ENCODE results near the gene SCN8A. TPM values are rescaled to one million over a fixed set of nuclear protein-coding genes. Genes with fewer than 3 reads are reported as not detected.

Gene SCN8A
- polyA plus RNA-seq, 2 of the 4 experiments (the other 2 are of a cell fraction) = 1.8 to 4.8 TPM

DNA sequence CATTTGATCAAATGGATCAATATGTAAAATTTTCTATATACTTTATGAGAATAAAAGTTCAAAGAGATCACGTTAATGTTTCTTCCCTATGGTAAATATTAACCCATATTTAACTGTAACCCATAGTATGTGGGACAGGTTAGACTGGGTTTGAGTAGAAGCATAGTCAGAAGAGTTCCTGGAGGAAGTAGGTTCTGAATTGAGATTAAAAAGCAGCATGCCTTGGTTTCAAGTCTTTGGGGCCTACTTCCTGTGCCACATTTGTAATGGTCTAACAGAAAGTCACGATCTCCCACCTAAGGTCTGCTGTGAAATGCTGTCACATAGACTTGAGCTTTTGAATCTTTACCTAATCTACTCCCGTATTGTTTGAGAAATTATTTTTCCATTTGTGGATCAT, 193.7 kb downstream of the SCN8A start:
- TF ChIP-seq MYC (IDR thresholded peaks at IDR 0.05; ENCODE audit: borderline replicate concordance, low read length) (no peak), NFE2L2 (conservative IDR thresholded peaks at IDR 0.05; ENCODE audit: low read length) (no peak), BCL3 (IDR thresholded peaks at IDR 0.05) (no peak), FOSL2 (IDR thresholded peaks at IDR 0.05) (no peak), FOSL2 (CRISPR knock-in tag; IDR thresholded peaks at IDR 0.05) (no peak), KDM5A (IDR thresholded peaks at IDR 0.05) (no peak), FOSB (CRISPR knock-in tag; IDR thresholded peaks at IDR 0.05) (no peak), TFCP2L1 (CRISPR knock-in tag; IDR thresholded peaks at IDR 0.05) (no peak)
- Histone ChIP-seq H3K4me2 (no peak overlapping the region), H3K4me1 (no peaks in the 10 kb centered on the region), H3K4me3 (no peak overlapping the region), H3K27ac (no peak overlapping the region), H3K9me3 (no peaks in the 10 kb centered on the region)
- POLR2A ChIA-PET = no interaction called here
- CTCF ChIA-PET = no interaction called here
- DNase-seq (ENCODE audit: low read depth in 1 of 2, low spot score in 1 of 2) (no peak), FAIRE-seq (no peak), ATAC-seq (no peak)
- 71% methylated on average over 3 of the region's 3 CpGs for WGBS (ENCODE audit: missing lambda C conversion rate)

GRCh38 chr12:51785906-51786305, 194.9 kb downstream of the SCN8A start:
- Histone ChIP-seq H3K27ac (no peak overlapping the region), H3K4me2 (no peak overlapping the region), H3K4me1 (no peaks in the 10 kb centered on the region), H3K4me3 (no peak overlapping the region), H3K9me3 (no peaks in the 10 kb centered on the region)
- 73% methylated on average over 2 of the region's 2 CpGs for WGBS (ENCODE audit: missing lambda C conversion rate)
- ATAC-seq = no peak
- ChIA-PET POLR2A (no interaction called here), CTCF (interaction anchor here (0.9 to 1.7 kb wide), 5 partner anchors 10 to 365 kb away, joined by 3 to 4 read pairs (median 3); no protein-coding TSS in a partner anchor)
- no peak for FAIRE-seq
- no peak for TF ChIP-seq CHD4 (IDR thresholded peaks at IDR 0.05; ENCODE audit: borderline replicate concordance)
- peak; percentile 40 for TF ChIP-seq MAFK (IDR thresholded peaks at IDR 0.05; ENCODE audit: partially characterized antibody)
- no peak for DNase-seq (ENCODE audit: low read depth in 1 of 2, low spot score in 1 of 2)

GRCh38 chr12:51788876-51789275, 197.8 kb downstream of the SCN8A start:
- peak; percentile 57 to 62; a peak in 4 of 6 replicates for ATAC-seq
- no peak overlapping the region for H3K4me2 ChIP-seq
- POLR2A ChIA-PET = no interaction called here

DNA sequence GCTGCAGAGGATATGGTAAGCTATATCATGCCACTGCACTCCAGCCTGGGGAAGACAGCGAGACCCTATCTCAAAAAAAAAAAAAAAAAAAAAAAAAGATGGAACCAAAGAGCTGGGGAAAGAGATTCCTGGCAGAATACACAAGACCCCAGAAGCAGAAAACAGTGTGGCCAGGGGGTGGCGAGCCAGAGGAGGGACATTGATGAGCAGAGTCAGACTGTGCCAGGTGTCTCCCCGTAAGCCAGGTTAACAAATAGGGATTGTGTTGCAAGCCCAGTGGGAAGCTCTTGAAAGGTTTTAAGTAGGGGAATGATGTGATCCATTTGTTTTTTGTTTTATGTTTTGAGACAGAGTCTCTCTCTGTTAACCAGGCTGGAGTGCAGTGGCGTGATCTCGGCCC, 201.4 kb downstream of the SCN8A start:
- DNase-seq (ENCODE audit: low read depth in 1 of 2, low spot score in 1 of 2) = no peak
- no peak for TF ChIP-seq BHLHE40 (IDR thresholded peaks at IDR 0.05; ENCODE audit: low read depth, low read length)
- TF ChIP-seq KDM1A (IDR thresholded peaks at IDR 0.05; ENCODE audit: low read depth) = no peak
- TF ChIP-seq EHF (CRISPR knock-in tag; IDR thresholded peaks at IDR 0.05) = no peak
- no peak for TF ChIP-seq ESRRA (IDR thresholded peaks at IDR 0.05; ENCODE audit: borderline replicate concordance, low read length)
- no peak for TF ChIP-seq FOSB (CRISPR knock-in tag; IDR thresholded peaks at IDR 0.05)
- H3K4me1 ChIP-seq = no peaks in the 10 kb centered on the region
- WGBS (ENCODE audit: missing lambda C conversion rate) = 93% methylated on average over 5 of the region's 5 CpGs
- H3K4me2 ChIP-seq = no peak overlapping the region
- no peak for FAIRE-seq
- H3K9me3 ChIP-seq = no peaks in the 10 kb centered on the region
- no peak overlapping the region for H3K27ac ChIP-seq
- CTCF ChIA-PET = interaction anchor here (0.7 to 1.8 kb wide), 6 partner anchors 10 to 262 kb away, joined by 3 to 6 read pairs (median 3); a partner anchor contains a TSS
- POLR2A ChIA-PET = interaction anchor here (0.7 kb wide), 1 partner anchor 12 kb away, joined by 3 read pairs; no protein-coding TSS in a partner anchor
- H3K4me3 ChIP-seq = no peak overlapping the region
- ATAC-seq = no peak

More at GRCh38 chr12:51788876-51789275, 197.8 kb downstream of the SCN8A start:
- TF ChIP-seq EHF (CRISPR knock-in tag; IDR thresholded peaks at IDR 0.05) = no peak
- TF ChIP-seq RARB (CRISPR knock-in tag; IDR thresholded peaks at IDR 0.05) = no peak
- TF ChIP-seq CBX2 (IDR thresholded peaks at IDR 0.05; ENCODE audit: borderline replicate concordance, low read depth) = no peak
- no peak for TF ChIP-seq NR3C1 (IDR thresholded peaks at IDR 0.05)
- DNase-seq (ENCODE audit: low read depth in 1 of 2, low spot score in 1 of 2) (no peak), FAIRE-seq (no peak)
- Histone ChIP-seq H3K9me3 (no peaks in the 10 kb centered on the region), H3K27ac (no peak overlapping the region), H3K4me1 (no peaks in the 10 kb centered on the region), H3K4me3 (no peak overlapping the region)
- CTCF ChIA-PET = interaction anchor here (0.8 to 2.3 kb wide), 4 partner anchors 15 to 368 kb away, joined by 3 to 8 read pairs (median 4); no protein-coding TSS in a partner anchor
- 65% methylated on average over 6 of the region's 6 CpGs for WGBS (ENCODE audit: missing lambda C conversion rate)

DNA sequence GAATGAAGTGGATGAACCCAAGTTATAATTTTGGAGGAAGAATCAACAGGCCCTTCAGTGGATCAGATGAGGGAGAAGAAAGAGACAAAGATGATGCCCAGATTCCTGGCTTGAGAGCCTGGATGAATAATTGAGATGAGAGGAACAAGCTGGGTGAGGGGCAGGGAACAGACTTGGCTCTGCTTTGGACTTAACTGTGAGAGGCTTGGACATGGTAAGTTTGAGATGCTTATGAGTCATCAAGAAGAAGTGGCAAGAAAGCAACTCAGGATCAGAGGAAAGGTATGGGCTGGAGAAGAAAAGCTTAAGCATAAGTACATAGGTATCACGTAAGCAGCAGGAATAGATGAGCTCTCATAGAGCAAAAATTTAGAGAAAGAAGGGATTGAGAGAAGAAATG, 202.2 kb downstream of the SCN8A start:
- CTCF ChIA-PET = interaction anchor here (0.8 to 1.8 kb wide), 5 partner anchors 9 to 372 kb away, joined by 3 to 6 read pairs (median 3); no protein-coding TSS in a partner anchor
- Histone ChIP-seq H3K27ac (no peak overlapping the region), H3K4me2 (no peak overlapping the region), H3K4me3 (no peak overlapping the region), H3K4me1 (no peaks in the 10 kb centered on the region), H3K9me3 (no peaks in the 10 kb centered on the region)
- WGBS (ENCODE audit: missing lambda C conversion rate) = 98% methylated on average over 1 of the region's 1 CpG
- TF ChIP-seq MAFK (IDR thresholded peaks at IDR 0.05; ENCODE audit: partially characterized antibody) (no peak), FOSL2 (IDR thresholded peaks at IDR 0.05) (no peak), FOSL2 (CRISPR knock-in tag; IDR thresholded peaks at IDR 0.05) (peak; percentile 32; the same call in 1 of the 2 replicates)
- POLR2A ChIA-PET = no interaction called here
- FAIRE-seq (no peak), ATAC-seq (no peak), DNase-seq (ENCODE audit: low read depth in 1 of 2, low spot score in 1 of 2) (no peak)

Measured in A549 (cell line).